Esophagus mucosa (tissue), 1 donor: ENCODE results near the gene ALDH1B1. TPM values are rescaled to one million over a fixed set of nuclear protein-coding genes. Genes with fewer than 3 reads are reported as not detected.
"Not testable (repeated sequence)": the region's sequence is repeated elsewhere in the genome, so short reads cannot be mapped to it uniquely, and the experiment has no call there.

Experiments
- ATAC-seq: fragments of 200-7000 bp; cut with Tn5 transposase; one replicate; pipeline ENCODE4 v1.9.1; 2020
- total RNA-seq: library from RNA; stranded (reverse); gene quantifications from one replicate; pipeline ENCODE4 v1.2.4, GENCODE V29; 2023
- donor health status: DM: yes; HTN: yes; CAD: no.

ALDH1B1 gene
- total RNA-seq, 1 donor from 2014 or later, result 4.2 TPM

DNA sequence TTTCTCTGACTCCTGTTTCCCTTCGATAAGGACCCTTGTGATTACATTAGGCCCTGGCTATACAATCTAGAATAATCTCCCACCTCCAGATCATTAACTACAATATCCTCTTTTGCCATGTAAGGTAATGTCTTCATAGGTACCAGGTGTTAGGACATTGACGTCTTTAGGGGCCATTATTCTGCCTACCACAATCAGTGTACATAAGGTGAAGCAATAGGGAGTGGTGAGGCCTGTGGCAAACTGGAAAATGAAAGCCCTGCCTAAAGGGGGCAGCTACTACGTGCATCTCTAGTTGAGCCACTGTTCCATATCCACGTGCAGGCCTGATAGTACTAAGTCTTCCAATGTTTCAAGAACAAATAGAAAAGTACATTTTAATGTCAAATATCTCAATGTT is 4.8 kb upstream of the ALDH1B1 start:
- no peak for ATAC-seq

DNA sequence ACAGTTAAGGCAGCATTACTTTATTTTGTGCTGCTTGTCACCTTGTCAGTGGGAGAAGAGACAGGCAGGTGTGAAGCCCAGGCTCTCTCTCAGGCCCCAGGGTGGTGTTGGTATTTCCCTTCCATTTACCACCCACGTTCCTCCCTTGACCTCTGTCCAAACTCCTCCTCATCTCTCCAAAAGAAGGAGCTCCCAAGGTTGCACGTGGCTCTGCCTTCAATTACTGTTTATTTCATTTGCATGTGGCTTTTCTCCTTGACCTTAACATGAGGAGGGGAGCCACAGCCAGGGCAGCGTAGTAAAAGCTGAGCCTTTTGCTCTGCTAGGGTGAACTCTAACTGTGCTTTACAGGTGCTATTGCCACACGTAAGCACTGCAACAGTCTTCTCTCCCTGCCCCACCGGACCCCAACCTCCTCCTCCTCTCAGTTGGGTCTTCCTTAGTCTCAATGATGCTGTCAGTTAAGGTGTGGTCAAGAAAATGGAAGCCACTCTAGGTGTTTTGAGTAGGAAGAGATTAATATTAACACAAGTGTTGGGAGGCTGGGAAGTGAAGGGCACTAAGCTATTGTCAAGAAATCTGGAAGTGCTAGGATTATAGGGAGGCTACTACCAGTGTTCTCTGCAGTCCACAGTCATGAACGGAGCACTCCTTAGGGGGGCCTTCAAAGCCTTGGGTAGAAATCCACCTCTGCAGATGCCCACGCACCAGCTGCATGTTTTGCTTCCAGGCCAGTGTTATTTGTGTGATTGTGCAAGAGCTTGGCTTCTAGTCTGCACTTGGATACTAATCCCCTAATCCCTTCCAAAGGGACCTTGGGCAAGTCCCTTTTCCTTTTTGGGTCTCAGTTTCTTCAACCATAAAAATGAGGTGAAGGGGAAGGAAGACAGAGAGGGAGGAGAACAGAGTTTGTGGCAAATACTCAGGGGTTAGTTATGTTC is 3.9 kb upstream of the ALDH1B1 start:
- ATAC-seq, result no peak

DNA sequence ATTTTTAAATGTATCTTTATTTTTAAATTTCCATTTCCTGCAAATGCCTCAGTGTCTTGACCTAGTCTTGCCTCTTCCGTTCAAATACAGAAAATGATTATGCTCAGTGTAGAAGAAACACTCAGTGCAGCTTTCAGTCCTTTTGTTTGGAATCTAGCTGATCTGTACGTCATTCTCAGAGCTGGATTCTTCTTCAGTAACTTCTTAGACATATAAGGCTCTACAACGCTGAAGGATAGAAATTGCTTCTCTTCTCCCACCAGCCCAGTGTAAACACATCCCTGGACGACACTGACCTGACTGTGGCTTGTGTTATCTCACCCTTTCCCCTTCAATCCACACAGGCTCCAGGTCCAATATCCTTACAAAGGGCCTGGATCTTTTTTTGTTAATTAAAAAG is 3.2 kb upstream of the ALDH1B1 start:
- ATAC-seq, result no peak

DNA sequence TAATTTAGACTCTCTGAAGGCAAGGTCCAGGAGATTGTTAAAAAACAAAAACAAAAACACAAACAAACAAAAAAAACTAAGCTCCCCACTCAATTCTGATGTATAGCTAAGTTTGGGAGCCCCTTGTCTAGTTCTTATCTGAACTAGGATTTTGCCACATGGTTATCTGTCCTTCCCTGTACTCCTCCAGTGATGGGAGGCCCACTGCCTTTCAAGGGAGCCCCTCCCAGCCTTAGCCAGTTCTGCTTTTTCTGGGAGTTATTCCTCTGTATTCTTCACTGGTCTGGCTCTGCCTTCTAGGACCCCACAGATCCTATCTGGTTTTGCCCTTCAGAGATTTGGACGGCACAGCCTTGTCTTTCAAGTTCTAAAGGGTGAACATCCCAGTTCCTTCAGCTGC is 2.1 kb upstream of the ALDH1B1 start:
- no peak for ATAC-seq

DNA sequence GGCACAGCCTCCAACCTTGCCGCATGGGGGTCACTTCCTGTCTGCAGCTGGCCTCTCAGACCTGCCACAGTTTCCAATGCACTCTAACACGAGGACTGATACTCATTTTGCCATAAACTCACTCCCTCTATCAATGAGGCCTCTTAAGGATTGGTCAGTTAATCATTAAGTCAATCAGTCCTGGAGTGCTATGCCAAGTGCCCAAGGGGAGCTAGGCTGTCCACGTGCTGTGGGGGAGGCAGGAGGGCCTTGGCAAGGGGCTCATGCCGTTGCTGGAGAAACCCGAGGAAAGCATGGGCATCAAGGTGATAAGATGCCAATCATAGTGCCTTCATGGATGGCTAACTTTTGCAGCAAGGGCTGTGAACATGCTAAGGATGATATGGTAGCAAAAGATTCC is 1.7 kb upstream of the ALDH1B1 start:
- ATAC-seq, result no peak

DNA sequence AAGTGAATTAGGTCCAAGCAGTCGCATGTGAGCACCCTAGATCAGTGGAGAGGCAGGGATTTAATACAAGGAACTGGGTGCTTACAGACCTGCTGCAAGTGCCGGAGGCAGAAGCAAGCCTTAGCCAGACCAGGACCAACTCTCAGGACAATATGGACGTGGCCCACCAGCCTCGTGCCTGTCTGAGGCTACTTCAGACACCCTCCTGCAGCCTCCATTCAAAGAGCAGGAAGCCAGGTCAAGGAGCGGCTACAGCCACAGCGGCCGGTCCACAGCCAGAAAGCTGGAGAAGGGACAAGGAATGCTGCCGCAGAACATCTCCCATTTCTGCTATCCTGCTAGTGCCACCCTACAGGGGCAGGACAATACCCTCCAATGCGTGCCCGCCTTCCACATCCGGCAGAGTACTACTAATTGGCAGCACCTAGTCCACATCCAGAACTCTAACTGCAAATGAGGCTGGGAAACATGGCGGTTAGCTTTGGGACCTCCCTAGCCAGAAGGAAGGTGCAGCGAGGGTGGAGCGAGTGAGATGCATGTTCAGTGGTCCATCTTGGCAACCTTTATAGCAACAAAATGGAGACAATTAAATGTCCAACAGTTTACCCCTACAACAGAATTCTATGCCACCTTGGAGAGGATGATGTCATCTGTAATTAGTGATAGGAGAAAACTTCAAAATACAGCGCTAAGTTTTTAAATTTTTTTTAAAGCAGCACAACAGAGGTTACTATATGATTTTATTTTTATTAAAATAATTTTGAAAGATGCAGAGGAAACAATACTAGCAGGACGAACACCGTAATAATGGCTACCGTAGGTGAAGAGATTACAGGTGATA is 1.0 kb upstream of the ALDH1B1 start:
- ATAC-seq, result no peak

DNA sequence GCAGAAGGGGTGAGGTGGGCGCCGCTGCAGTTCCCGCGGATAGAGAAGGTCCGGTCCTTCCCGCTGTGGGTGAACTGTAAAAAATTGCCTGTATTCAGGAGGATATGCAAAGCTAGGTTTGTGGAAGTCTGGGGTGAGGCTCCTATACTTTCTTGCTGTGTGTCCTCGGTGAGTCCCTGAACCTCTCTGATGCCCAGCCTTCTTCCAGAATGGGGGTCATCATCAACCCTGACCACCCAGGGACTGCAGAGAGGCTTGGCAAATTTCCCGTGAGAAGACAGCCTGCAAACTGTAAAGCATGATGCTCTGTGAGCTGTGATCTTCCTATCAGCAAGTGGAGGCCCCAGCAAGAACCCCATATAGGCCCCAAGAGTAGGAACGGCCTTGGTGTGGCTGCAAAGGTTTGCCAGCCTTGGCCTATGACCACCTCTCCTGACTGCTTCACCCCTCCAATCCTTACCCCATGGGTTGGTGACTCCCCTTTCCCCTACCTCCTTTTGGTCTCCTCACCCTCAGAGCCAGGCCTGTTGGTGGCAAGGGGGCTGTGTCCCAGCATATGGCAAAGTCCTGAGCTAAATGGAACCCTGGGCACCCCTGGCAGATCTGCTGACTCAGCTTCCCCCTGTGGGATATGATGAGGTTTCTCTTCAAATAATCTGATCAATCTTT is 760 bp downstream of the ALDH1B1 start:
- no peak for ATAC-seq

DNA sequence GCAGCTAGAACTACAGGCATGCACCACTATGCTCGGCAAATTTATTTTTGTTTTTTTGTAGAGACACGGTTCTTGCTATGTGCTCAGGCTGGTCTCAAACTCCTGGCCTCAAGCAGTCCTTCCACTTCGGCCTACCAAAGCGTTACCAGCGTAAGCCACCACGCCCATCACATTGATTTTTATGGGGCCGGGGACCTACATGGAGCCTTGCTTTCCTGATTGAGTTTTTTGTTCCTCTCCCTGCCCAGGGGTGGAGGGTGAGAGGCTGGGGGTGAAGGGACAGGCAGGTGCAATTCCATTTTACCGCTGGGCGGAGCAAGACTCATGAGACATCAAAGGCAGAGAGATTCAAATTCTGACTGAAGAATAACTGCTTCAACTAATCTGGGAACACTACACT is 1.9 kb downstream of the ALDH1B1 start:
- no peak for ATAC-seq

DNA sequence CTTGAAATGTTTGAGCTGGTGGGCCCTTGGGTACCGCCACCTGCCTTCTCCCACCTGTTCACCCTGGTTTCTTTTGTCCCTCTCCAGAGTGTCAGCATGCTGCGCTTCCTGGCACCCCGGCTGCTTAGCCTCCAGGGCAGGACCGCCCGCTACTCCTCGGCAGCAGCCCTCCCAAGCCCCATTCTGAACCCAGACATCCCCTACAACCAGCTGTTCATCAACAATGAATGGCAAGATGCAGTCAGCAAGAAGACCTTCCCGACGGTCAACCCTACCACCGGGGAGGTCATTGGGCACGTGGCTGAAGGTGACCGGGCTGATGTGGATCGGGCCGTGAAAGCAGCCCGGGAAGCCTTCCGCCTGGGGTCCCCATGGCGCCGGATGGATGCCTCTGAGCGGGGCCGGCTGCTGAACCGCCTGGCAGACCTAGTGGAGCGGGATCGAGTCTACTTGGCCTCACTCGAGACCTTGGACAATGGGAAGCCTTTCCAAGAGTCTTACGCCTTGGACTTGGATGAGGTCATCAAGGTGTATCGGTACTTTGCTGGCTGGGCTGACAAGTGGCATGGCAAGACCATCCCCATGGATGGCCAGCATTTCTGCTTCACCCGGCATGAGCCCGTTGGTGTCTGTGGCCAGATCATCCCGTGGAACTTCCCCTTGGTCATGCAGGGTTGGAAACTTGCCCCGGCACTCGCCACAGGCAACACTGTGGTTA is 3.3 kb downstream of the ALDH1B1 start:
- no peak for ATAC-seq

DNA sequence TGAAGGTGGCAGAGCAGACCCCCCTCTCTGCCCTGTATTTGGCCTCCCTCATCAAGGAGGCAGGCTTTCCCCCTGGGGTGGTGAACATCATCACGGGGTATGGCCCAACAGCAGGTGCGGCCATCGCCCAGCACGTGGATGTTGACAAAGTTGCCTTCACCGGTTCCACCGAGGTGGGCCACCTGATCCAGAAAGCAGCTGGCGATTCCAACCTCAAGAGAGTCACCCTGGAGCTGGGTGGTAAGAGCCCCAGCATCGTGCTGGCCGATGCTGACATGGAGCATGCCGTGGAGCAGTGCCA is 3.8 kb downstream of the ALDH1B1 start:
- no peak for ATAC-seq

DNA sequence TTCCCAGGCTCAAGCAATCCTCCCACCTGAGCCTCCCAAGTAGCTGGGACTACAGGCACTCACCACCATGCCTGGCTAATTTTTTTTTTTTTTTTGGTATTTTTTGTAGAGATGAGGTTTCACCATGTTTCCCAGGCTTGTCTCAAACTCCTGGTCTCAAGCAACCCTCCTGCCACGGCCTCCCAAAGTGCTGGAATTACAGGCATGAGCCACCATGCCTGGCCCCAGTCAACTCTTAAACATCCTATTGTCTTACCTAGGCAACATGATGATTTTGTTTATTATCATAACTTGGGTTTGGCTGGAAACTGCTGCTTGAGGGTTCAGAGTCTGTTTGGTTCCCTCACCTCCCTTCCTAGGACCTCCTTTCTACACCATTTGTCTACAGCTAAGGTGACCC is 6.7 kb downstream of the ALDH1B1 start:
- not testable (repeated sequence) for ATAC-seq

DNA sequence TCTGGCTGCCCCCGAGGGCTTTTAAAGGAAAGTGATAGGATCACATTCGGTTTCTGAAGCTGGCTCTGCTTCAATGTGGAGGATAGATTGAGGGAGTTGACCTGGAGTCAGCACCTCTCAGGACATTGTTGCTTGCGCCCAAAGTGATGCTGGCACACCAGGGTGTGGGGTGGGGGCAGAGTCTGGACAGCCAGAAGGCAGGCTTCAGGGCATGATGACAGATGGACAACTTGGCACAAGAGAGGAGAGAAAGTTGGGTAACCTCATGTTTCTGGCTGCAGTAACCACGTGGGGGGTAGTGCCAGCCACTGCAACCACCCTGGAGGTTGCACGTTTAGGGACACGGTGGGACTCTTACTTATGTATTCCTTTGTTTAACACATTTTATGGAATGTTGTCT is 9.5 kb downstream of the ALDH1B1 start:
- no peak for ATAC-seq

DNA sequence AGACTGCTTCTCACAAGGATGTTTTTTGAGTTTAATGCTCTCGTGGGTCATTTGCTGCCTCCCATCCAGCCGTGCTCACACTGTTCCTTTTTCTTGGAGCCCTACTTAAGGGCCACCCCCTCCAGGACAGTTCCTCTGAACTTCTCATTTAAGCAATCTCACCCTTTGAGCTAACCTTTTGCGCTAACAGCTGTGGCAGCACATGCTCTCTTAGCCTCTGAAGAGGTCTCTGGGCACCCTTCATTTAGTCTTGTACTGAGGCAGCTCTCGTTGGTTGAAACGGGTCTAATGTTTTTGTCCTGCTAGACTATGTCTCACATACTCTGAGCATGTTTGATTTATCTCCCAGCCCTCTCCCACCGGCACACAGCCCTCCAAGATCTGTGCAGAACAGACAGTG is 11.8 kb downstream of the ALDH1B1 start:
- ATAC-seq, result no peak

DNA sequence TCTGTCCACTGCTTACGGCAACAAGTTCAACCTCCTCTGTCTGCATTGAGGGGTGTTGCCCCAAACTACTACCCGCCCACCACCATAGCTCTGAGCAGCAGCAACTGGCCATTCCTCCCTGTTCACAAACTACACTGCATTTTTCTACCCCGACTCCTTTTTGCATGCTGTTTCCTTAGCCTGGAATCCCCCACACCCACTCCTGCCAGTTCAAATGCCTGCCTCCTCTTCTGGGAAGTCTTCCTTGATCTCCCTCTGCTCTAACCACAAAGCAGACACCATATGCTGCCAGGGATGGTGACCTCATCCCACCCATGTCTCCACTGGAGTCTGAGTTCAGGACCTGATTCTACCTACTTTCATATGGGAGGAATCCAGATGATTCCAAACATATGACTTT is 13.3 kb downstream of the ALDH1B1 start:
- no peak for ATAC-seq

DNA sequence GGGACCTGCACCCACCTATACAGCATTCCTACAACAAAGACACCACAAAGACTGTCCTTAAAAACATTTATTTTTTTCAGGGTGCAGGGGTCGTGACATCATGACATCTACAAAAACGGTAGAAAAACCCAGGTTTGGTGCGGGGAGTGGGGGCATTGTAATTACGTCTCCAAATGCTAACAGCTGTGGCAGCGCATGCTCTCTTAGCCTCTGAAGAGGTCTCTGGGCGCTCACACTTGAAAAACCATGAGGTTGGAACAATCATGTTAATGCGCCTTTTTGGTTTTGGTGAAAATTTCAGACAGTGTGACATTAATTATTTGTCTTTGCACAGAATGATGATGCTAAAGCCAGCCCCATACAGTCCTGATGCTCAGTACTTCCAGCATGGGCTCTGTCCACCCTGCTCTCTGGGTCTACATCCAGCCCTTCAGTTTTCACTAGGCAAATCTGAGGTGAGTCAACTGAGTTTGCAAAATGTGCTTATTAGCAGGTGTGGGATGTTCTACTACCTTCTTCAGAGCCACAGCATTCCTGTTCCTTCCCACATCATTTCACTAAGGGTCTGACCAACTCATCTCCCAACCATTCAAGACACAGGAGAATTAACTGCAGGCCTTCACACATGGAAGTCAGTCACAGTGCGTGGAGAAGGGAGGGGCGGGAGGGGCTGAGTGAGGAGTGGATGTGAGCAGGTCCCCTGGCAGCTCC is 14.1 kb downstream of the ALDH1B1 start:
- ATAC-seq, result no peak

DNA sequence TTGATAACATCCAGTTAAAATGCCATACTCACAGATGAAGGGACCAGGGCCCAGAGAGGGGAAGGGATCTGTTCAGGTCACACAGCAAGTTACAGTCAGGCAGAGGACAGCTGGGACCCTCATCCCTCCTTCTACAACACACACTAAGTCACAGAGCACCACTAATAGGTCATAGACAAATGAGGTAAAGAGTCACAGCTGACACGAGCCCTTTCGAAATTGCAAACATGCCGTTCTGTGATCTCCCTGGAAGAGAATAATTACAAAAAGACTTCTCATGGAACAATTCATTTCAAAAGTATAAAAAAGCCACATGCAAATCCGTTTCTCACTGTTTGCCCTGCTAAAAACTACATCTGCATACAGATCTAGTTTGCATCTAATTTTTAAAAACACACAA is 16.2 kb downstream of the ALDH1B1 start:
- ATAC-seq, result no peak

DNA sequence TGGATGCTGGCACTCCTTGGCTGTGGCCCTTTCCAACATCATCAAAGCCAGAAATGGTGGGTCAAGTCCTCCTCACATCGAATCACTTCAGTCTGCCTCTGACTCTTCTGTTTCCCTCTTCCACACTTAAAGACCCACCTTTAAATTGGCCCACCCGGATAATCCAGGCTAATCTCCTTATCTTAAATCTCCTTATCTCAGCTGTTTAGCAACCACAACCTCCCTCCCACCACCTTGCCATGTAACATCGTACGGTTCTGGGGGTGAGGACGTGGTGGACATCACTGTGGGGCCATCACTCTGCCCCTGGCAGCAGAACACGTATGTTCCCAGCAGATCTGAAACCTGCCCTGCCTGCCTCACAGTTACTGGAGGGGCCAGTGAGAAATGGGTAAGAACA is 20.2 kb downstream of the ALDH1B1 start:
- no peak for ATAC-seq

DNA sequence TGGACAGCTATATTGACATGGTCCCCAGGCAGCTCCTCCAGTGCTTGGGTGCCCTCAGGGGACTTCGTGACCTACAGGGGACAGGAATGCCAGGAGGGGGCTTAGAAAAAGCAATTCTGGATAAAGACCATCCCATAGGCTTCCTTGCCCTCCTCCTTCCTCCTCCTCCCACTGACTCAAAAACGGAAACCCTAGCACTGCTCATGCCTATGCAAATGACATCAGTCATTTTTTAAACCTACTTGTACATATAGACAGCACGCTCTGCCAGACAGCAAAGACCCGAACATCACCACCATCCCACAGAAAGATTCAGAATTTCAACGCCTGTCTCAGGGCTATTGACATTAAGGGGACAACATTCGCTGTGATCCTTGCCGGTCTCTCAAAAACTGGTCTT is 20.8 kb downstream of the ALDH1B1 start:
- ATAC-seq, result no peak

DNA sequence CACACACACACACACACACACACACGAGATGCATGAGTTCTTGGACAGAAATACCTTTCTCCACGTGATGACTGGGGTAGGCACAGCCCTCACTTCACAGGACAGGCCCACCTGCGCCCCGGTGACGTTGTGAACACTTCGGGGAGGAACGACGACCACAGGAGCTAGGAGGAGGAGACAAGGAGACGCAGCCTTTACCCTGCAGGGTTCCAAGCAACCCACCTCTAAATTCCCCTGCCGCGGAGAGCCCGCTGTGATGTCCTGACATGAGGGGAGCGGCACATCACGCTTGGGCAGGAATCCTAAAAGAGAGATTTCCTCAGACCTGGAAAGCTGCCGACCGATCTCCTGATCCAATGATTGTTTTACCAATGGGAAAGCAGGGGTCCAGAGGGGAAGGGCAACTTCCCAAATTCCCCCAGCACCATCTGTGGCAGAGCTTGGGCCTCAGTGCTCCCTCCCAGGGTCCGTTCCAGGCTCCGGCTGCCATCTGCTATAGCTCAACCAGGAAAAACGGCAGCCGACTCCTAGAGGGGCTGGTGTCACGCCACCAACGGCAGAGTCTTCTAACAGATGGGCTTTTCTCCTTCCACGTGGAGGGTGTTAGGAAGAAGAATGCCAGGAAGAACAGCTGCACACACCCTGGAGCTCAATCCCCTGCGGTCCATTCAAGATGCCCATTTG is 21.7 kb downstream of the ALDH1B1 start:
- ATAC-seq, result no peak

DNA sequence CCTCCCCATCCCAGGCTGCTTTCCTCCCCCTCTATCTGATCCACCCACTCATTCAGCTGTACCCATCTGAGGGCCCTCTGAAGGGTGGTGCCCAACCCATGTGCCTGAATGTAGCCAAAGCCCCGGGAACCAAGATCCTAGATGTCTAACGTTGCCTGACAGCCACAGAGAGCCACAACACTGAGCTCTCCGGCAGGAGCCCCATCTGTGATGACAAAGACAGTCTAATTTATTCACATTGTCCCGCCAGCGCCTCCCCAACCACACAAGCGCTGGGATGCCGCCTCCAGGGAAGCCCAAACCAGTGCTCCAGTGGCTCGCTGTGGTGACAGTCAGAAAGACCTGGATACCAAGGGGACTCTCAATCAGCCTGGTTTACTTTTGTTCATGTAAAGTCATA is 23.4 kb downstream of the ALDH1B1 start:
- no peak for ATAC-seq

DNA sequence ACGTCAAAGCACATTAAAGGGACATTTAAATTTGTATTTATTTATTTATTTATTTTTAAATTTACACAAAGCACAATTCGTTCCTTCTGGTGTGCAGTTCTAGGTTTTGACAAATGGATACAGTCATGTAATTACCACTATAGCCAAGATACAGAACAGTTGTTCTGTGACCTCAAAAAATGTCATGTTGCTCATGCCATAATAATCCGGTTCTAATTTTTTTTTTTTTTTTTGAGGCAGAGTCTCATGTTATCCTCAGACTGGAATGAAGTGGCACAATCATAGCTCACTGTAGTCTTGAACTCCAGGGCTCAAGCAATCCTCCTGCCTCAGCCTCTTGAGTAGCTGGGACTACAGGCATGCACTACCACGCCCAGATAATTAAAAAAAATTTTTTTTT is 24.0 kb downstream of the ALDH1B1 start:
- no peak for ATAC-seq
